ENCODE measurements around the gene AUTS2.

DNA sequence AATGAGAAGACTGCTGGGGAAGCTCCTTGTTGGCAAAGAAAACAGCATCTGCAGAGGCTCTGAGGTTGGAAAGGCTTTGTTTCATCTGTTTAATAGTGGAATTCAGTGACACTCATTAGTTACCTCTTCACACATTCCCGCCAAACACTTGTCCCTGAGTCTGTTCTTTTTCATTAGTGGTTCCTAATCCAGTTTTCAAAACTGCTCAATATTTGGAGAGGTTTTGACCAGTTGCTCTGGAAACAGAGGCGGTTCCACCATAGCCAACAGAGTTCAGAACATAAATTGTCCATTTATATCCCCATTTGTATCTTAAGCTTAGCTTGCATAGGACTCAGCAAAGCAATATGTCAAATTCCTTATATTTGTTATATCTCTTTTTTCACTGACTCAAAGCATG lies 754.6 kb downstream of the AUTS2 start:
- TF ChIP-seq ZNF274 (IDR thresholded peaks at IDR 0.05; ENCODE audit: low read depth, low read length), result no peak
- no peak for TF ChIP-seq YY1 (IDR thresholded peaks at IDR 0.05; ENCODE audit: insufficient read depth, insufficient read length)
- TF ChIP-seq SUZ12 (IDR thresholded peaks at IDR 0.05; ENCODE audit: extremely low read depth, insufficient read depth, insufficient read length), result no peak
